HG03521 (cell line): ENCODE data around the gene LMX1B.

ENCODE experiments used
- ATAC-seq: cut with Tn5 transposase; IDR thresholded peaks from one replicate; pipeline ENCODE4 v1.9.1; 2021; ENCODE audit warnings: mild to moderate bottlenecking, moderate library complexity; ENCODE audit not compliant: unreplicated experiment

LMX1B gene

GRCh38 chr9:126692759-126693427 lies 79.2 kb downstream of the LMX1B start:
- no peak for ATAC-seq

GRCh38 chr9:126693428-126693944 lies 79.8 kb downstream of the LMX1B start:
- no peak for ATAC-seq

- ATAC-seq, result no peak
Observed at GRCh38 chr9:126694206-126695081, 80.7 kb downstream of the LMX1B start.

- ATAC-seq, result no peak
Observed at GRCh38 chr9:126695186-126695585, 81.5 kb downstream of the LMX1B start.

GRCh38 chr9:126695701-126696400 lies 82.1 kb downstream of the LMX1B start:
- no peak for ATAC-seq

- no peak for ATAC-seq
Observed at GRCh38 chr9:126696401-126697145, 82.8 kb downstream of the LMX1B start.

GRCh38 chr9:126697330-126697729 lies 83.6 kb downstream of the LMX1B start:
- ATAC-seq, result no peak

- no peak for ATAC-seq
Observed at GRCh38 chr9:126698251-126698650, 84.5 kb downstream of the LMX1B start.

GRCh38 chr9:126698756-126699155 lies 85.0 kb downstream of the LMX1B start:
- ATAC-seq, result no peak

GRCh38 chr9:126699401-126699881 lies 85.7 kb downstream of the LMX1B start:
- no peak for ATAC-seq

- no peak for ATAC-seq
Observed at GRCh38 chr9:126700296-126700695, 86.6 kb downstream of the LMX1B start.

- no peak for ATAC-seq
Observed at GRCh38 chr9:126700903-126701812, 87.4 kb downstream of the LMX1B start.

GRCh38 chr9:126701813-126702140 lies 88.0 kb downstream of the LMX1B start:
- ATAC-seq, result no peak

GRCh38 chr9:126702151-126703001 lies 88.6 kb downstream of the LMX1B start:
- ATAC-seq, result no peak

GRCh38 chr9:126703002-126703865 lies 89.5 kb downstream of the LMX1B start:
- ATAC-seq, result no peak

GRCh38 chr9:126703866-126704156 lies 90.1 kb downstream of the LMX1B start:
- no peak for ATAC-seq

- ATAC-seq, result no peak
Observed at GRCh38 chr9:126704157-126704891, 90.6 kb downstream of the LMX1B start.
